AG10803 (cell line): Measurements from ENCODE around the gene ITFG1.

Experiments used
- DNase-seq: peaks from one replicate; pipeline ENCODE4 v3.0.0; 2010; ENCODE audit warnings: low read depth
- H3K4me3 ChIP-seq: 2 replicates; pipeline ENCODE4 v1.5.1; 2011; ENCODE audit warnings: mild to moderate bottlenecking, low read length, control low read depth
- CTCF ChIP-seq: conservative IDR thresholded peaks from 2 replicates; pipeline ENCODE4 v1.5.1; 2011; ENCODE audit warnings: mild to moderate bottlenecking, low read length, control low read depth, inconsistent platforms

The ITFG1 gene

GRCh38 chr16:47413041-47413440 lies 47.8 kb downstream of the ITFG1 start:
- no peak overlapping the region for H3K4me3 ChIP-seq
- no peak for TF ChIP-seq CTCF
- no peak for DNase-seq

- TF ChIP-seq CTCF: no peak
- H3K4me3 ChIP-seq: no peak overlapping the region
- DNase-seq: no peak
Observed at GRCh38 chr16:47408491-47408890, 52.4 kb downstream of the ITFG1 start.

- TF ChIP-seq CTCF: no peak
- DNase-seq: no peak
- no peak overlapping the region for H3K4me3 ChIP-seq
Observed at GRCh38 chr16:47395733-47396498, 64.9 kb downstream of the ITFG1 start.

GRCh38 chr16:47392081-47392480 lies 68.8 kb downstream of the ITFG1 start:
- TF ChIP-seq CTCF: no peak
- no peak overlapping the region for H3K4me3 ChIP-seq
- DNase-seq: no peak

GRCh38 chr16:47388705-47389104 lies 72.2 kb downstream of the ITFG1 start:
- DNase-seq: no peak
- TF ChIP-seq CTCF: no peak
- H3K4me3 ChIP-seq: no peak overlapping the region

- no peak for TF ChIP-seq CTCF
- DNase-seq: no peak
- H3K4me3 ChIP-seq: no peak overlapping the region
Observed at GRCh38 chr16:47387026-47387734, 73.7 kb downstream of the ITFG1 start.

GRCh38 chr16:47386201-47386718 lies 74.6 kb downstream of the ITFG1 start:
- no peak for TF ChIP-seq CTCF
- DNase-seq: no peak
- no peak overlapping the region for H3K4me3 ChIP-seq
